ENCODE measurements around the gene WAC.
"Not testable (repeated sequence)": the region's sequence is repeated elsewhere in the genome, so short reads cannot be mapped to it uniquely, and the experiment has no call there.

- TF ChIP-seq CTCF (IDR thresholded peaks at IDR 0.05; ENCODE audit: poor library complexity, severe bottlenecking); POLR2AphosphoS5 (IDR thresholded peaks at IDR 0.05): not testable (repeated sequence)
These were observed 12.1 kb upstream of the WAC start for GRCh38 chr10:28520828-28521227.
